ENCODE data around the gene SNHG17.

- TF ChIP-seq CTCF (IDR thresholded peaks at IDR 0.05) (no peak), POLR2A (IDR thresholded peaks at IDR 0.05) (no peak)
Observed at GRCh38 chr20:38433304-38433972, 1.7 kb downstream of the SNHG17 start.

All from thyroid gland (tissue), 4 donors.